Progenitor cell of endocrine pancreas (in vitro differentiated cells): ENCODE measurements around the gene WDR81. TPM values are rescaled to one million over a fixed set of nuclear protein-coding genes. Genes with fewer than 3 reads are reported as not detected.
A peak's percentile ranks its signal among the peaks of the same experiment; 100 is the strongest.

Experiments used
- DNase-seq: peaks from one replicate; pipeline ENCODE4 v3.0.0; 2021; ENCODE audit warnings: low spot score; ENCODE audit not compliant: unreplicated experiment
- H3K27ac Mint-ChIP-seq: 2 replicates; pipeline ENCODE4 v1.8.0; 2021; ENCODE audit warnings: mild to moderate bottlenecking, moderate library complexity, mixed read lengths
- H3K27me3 Mint-ChIP-seq: 2 replicates; pipeline ENCODE4 v1.8.0; 2021; ENCODE audit warnings: mixed read lengths
- H3K36me3 Mint-ChIP-seq: 2 replicates; pipeline ENCODE4 v1.8.0; 2022; ENCODE audit warnings: mixed read lengths; ENCODE audit not compliant: insufficient read depth
- H3K4me1 Mint-ChIP-seq: 2 replicates; pipeline ENCODE4 v1.8.0; 2021; ENCODE audit warnings: low read depth, mixed read lengths
- H3K4me3 Mint-ChIP-seq: 2 replicates; pipeline ENCODE4 v1.8.0; 2021; ENCODE audit warnings: low read depth, mild to moderate bottlenecking, moderate library complexity, mixed read lengths
- H3K9me3 Mint-ChIP-seq: 2 replicates; pipeline ENCODE4 v1.8.0; 2021; ENCODE audit warnings: low read depth, mixed read lengths
- CTCF ChIP-seq: fragments of 200-600 bp; sonication (generic); IDR thresholded peaks from one replicate; pipeline ENCODE4 v1.5.0; 2021; ENCODE audit warnings: antibody characterized with exemption, mild to moderate bottlenecking; ENCODE audit not compliant: unreplicated experiment
- total RNA-seq: library from RNA; stranded (reverse); gene quantifications from 2 replicates; pipeline ENCODE4 v1.2.1, GENCODE V29; 2021

Gene WDR81
- total RNA-seq, 1 donor from 2014 or later, result 22.1 TPM

- Mint-ChIP-seq H3K27me3 (no peaks in the 10 kb centered on the region), H3K27ac (no peak overlapping the region), H3K36me3 (no peaks in the 10 kb centered on the region), H3K4me3 (peak overlapping the region; percentile 61), H3K9me3 (no peaks in the 10 kb centered on the region), H3K4me1 (peaks cover 15% of the 10 kb centered on the region)
- TF ChIP-seq CTCF, result no peak
- no peak for DNase-seq
These were observed 18.6 kb downstream of the WDR81 start for GRCh38 chr17:1743088-1743439.

- H3K4me3 Mint-ChIP-seq, result peak overlapping the region; percentile 29
- no peak for DNase-seq
- no peak overlapping the region for H3K27ac Mint-ChIP-seq
- H3K27me3 Mint-ChIP-seq, result no peaks in the 10 kb centered on the region
- no peaks in the 10 kb centered on the region for H3K9me3 Mint-ChIP-seq
- peaks cover 17% of the 10 kb centered on the region for H3K4me1 Mint-ChIP-seq
- H3K36me3 Mint-ChIP-seq, result no peaks in the 10 kb centered on the region
- TF ChIP-seq CTCF, result no peak
These were observed 20.3 kb downstream of the WDR81 start for GRCh38 chr17:1744551-1745512.

GRCh38 chr17:1745513-1746020 lies 21.1 kb downstream of the WDR81 start:
- Mint-ChIP-seq H3K9me3 (no peaks in the 10 kb centered on the region), H3K27me3 (no peaks in the 10 kb centered on the region), H3K27ac (no peak overlapping the region), H3K36me3 (no peaks in the 10 kb centered on the region), H3K4me3 (no peak overlapping the region), H3K4me1 (peaks cover 17% of the 10 kb centered on the region)
- no peak for DNase-seq
- TF ChIP-seq CTCF, result no peak

GRCh38 chr17:1746975-1747543 lies 22.6 kb downstream of the WDR81 start:
- no peaks in the 10 kb centered on the region for H3K36me3 Mint-ChIP-seq
- no peak overlapping the region for H3K27ac Mint-ChIP-seq
- DNase-seq, result no peak
- H3K9me3 Mint-ChIP-seq, result no peaks in the 10 kb centered on the region
- no peak for TF ChIP-seq CTCF
- H3K27me3 Mint-ChIP-seq, result no peaks in the 10 kb centered on the region
- H3K4me1 Mint-ChIP-seq, result peaks cover 19% of the 10 kb centered on the region
- H3K4me3 Mint-ChIP-seq, result no peak overlapping the region

GRCh38 chr17:1750628-1751027 lies 26.1 kb downstream of the WDR81 start:
- DNase-seq, result no peak
- TF ChIP-seq CTCF, result no peak
- H3K36me3 Mint-ChIP-seq, result no peaks in the 10 kb centered on the region
- no peaks in the 10 kb centered on the region for H3K9me3 Mint-ChIP-seq
- peaks cover 5% of the 10 kb centered on the region for H3K4me1 Mint-ChIP-seq
- H3K27ac Mint-ChIP-seq, result peak overlapping the region; percentile 56
- H3K4me3 Mint-ChIP-seq, result no peak overlapping the region
- H3K27me3 Mint-ChIP-seq, result no peaks in the 10 kb centered on the region
